ENCODE measurements around the gene LANCL2.

GRCh38 chr7:55449205-55449991 is 84.3 kb downstream of the LANCL2 start:
- TF ChIP-seq EZH2 (IDR thresholded peaks at IDR 0.05; ENCODE audit: borderline replicate concordance, low read depth, low read length, severe bottlenecking), result no peak
- no peak for TF ChIP-seq CTCF (IDR thresholded peaks at IDR 0.05; ENCODE audit: borderline replicate concordance, extremely low read depth, low read length, poor library complexity, severe bottlenecking)

All from DND-41 (cell line).